ENCODE results near the gene BIRC7. TPM values are rescaled to one million over a fixed set of nuclear protein-coding genes. Genes with fewer than 3 reads are reported as not detected.
A peak's percentile ranks its signal among the peaks of the same experiment; 100 is the strongest.

BIRC7 gene
- total RNA-seq, 1 donor from 2014 or later, result not detected

DNA sequence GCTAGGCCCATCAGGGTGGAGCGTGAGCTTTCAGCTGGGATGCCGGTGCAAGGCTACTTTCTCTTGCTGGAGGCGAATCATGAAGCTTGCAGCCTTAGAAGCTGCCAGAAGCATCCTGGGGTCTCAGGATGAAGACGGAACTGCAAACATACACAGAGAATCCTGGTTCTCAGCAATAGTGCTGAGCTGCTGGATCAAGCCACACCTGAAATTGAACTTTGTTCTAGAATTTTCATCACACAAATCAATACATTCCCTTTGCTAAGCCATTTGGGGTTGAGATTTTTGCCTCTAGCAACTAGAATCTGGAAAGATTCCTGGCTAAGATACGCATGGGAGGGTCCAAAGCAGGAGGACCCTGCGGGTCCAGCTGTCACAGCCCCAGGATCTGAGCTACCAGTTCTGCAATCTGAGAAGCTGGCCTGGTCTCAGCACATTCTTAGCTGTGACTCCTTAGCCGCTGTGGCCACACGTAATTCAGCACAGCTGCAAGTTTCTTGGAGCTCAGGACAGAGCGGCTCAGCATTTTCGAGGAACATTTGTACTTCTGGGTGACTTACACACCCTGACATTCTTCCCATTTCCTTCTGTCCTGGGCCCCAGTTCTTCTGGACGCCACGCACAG, 30.3 kb downstream of the BIRC7 start:
- peak; percentile 66 for DNase-seq

DNA sequence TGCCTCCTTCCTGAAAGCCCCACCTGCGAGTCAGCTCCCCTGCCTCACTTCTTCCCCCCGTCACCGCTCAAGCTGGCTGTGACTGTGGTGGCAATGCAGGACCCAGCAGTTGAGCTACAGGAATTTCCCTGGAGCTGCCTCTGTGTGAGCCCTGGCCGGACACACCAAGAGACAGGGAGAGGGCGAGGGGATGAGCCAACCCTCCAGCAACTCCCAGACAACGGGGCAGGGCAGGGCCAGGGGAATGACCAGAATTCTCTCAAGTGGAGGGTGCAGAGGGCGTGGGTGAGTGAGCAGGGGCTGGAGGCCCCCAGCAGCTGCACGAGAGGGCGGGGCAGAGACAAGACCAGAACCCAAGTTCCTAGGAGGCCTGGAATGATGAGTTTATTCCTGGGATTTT, 32.0 kb downstream of the BIRC7 start:
- DNase-seq, result no peak

DNA sequence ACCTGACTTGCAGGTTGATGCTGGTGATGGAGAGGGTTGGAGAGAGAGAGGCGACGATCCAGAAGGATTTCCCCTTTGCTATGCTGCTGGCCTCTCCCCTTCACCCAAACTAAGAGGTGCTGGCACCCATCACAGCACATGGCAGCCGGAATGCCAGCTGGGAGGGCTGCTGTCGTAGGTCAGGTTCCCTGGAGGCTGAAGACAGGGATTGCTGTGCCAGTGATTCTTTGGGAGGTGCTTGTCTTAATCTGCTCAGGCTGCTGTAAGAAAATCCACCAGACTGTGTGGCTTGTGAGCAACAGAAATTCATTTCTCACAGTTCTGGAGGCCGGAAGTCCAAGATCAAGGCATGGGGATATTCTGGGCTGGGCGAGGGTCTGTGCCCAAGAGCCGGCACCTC, 32.6 kb downstream of the BIRC7 start:
- no peak for DNase-seq

DNA sequence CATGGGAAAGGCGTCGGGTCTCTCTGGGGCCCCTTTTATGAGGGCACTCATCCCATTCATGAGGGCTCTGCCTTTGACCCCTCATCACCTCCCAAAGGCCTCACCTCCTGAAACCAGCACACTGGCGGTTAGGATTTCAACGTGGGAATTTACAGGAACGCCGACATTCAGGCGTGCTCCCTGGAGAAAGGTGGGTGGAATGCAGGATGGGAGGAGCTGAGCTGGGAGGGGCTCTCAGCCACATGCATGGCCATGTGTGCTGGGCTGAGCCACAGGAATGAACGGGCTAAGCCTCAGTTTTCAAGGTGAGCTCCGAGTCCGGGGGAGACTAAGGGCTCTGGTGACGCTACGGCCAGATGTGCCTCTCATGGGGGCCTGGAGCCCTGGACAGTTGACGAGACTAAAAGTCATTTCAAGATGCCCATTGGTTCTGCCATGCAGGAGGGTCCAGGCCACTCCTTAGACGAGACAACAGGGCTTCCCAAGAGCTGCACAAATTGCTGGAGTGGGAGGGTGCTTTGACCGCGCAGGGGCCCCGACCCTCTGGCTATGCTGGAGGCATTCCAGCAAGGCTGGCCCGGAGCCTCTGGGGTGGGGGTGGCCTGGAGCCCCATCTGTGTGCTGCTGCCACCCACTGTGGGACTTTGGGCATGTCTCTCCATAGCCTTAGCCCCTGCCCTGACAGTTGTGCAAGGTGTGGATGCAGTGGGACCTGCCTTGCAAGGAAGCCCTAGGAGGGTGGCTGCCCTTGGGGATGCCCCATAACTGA, 33.1 kb downstream of the BIRC7 start:
- no peak for DNase-seq

DNA sequence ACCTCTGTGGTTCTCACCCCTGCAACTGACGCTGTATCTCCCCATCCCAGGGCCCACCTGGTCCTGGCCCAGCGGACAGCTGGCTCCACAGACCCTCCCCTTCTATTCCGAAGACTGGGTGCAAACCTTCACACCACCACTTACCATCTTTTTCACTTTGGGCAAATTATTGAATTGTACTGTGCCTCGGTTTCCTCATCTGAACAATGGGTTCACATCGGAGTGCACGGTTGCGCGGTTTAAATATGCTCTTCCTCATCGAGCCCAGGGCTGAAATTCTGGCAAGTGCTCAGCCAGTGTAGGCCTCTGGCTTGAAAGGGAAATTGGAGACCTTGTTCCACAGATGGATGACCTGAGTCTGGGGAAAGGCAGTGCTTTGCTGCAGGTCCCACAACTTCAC, 34.0 kb downstream of the BIRC7 start:
- no peak for DNase-seq

DNA sequence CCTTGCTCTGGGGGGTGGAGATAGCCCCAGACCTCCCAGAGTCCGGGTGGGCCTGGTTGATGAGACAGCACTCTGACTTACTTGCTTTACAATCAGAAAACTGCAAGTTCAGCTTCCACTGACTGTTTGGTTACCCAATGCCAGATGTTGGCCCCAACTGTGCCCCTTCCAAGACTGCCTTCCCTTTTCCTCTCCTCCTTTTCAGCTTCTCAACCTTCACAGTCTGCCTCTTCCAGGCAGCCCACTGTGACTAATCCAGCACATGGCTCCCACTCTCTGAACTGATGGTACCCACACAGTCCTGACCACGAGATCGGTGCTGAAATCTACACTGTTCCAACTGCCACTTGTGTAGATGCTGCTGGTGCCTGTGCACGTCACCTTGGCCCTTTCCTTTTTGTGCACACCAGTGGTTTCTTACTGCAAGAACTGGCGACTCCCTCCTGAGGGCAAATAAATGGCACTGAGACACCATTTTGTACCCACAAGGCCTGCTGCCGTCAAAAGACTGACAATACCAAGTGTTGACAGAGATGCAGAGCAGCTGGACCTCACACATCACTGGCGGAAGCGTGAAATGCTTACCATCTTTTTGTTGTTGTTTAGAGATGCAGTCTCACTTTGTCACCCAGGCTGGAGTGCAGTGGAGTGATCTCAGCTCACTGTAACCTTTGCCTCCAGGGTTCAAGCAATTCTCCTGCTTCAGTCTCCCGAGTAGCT, 35.1 kb downstream of the BIRC7 start:
- no peak for DNase-seq

DNA sequence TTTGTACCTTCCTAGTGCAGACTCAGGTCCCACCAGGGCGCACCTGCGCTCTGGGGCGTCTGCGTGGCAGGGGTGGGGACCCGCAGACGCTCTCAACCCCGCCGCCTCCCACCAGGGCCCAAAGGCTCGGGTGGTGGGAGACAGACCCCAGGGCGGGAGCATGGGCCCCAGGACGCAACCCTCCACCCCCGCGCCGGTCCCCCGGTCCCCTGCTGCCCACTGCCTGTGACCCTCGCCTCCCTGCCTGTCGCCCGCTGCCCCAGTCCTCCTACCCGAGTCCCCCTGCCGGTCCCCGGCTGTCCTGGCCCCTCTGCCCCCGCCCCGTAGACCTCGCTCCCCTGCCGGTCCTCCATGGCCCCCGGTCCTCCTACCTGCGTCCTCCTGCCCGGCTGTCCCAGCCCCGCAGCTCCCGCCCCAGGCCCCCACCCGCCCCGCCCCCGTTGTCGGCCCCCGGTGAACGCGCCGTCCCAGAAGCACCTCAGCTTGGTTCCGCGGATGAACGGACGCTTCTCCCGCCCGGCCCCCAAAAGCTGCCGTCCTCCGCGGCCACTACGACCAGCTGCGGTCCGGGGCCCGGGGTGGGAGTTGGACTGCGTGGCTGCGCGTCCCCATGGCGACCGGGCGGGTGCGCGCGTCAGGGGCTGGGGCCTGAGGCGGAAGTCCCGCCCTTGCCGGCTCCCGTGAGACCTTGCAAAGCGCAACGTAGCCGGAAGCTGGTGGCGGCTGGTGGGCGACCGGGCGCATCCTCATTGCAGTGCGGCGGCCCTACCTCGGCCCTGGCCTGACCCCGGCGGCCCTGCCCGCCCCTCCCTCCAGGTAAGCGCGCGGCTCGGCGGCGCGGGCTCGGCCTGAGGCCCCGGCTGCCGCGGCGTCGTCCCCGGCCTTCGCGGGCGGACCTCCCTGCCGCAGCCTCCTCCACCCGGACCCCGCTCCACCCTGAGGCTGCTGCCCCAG, 36.7 kb downstream of the BIRC7 start, which contains the start of gene ARFGAP1:
Gene ARFGAP1 (plus strand): TSS at position 709 of the 954 bp plus-strand sequence. CDS start 2,768 bp downstream, outside the sequence.
- DNase-seq, result peak; percentile 88

DNA sequence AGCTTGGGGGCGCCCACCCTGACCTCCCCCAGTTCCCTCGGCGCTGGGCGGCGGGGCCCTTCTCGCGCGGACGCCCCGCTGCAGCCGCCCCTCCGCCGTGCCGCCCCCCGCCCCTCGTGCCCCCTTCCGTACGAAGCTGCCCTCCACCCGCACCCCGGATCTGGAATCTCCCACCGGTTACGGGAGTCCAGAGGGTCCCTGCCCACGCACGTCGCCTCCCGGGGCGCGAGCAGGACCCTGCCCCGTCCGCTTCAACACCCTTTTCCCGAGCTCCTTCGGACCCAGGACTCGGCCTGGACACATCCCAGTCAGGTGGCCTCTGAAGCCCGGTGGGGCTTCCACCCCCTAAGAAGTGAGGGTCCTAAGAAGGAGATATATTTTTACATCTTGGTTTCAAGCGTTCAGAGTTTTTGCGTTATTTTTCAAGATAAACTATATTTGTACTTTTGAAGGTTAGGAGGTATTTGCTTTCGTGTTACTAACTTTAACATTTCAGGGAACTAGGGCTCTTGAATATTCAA, 37.4 kb downstream of the BIRC7 start:
- no peak for DNase-seq

DNA sequence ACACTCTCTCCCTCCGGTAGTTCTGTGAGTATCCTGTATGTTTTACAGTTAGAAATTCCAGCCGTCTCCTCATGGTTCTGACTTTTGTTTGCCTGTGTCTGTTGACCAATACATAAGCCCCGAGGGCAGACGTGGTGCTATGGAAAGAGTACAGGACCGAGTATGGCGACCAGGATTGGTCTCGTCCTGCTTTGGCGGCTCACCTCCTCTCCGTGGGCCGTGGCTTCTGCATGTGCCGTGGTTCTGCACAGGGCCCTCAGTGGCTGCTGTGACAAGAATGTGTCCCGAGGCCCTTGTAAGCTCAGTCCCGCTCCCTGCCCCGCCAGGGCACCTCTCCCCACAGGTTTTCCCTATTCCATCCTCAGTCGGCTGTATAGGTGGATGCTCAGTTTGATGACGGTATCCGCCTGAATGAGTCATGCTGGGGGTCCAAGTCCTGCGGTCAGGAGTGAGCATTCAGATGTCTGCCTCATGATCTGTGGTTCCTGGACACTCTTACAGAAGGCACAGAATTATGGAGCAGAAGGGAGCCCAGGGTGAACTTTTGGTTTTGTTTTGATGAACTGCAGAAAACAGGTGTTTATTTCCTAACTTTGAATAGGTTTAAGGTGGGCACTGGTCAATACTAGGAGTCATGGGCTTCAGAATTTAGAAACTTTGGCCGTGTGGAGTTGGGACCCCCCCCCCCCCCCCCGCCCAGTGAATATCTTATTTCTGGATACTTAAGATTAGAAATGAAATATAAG, 38.1 kb downstream of the BIRC7 start:
- DNase-seq, result no peak

DNA sequence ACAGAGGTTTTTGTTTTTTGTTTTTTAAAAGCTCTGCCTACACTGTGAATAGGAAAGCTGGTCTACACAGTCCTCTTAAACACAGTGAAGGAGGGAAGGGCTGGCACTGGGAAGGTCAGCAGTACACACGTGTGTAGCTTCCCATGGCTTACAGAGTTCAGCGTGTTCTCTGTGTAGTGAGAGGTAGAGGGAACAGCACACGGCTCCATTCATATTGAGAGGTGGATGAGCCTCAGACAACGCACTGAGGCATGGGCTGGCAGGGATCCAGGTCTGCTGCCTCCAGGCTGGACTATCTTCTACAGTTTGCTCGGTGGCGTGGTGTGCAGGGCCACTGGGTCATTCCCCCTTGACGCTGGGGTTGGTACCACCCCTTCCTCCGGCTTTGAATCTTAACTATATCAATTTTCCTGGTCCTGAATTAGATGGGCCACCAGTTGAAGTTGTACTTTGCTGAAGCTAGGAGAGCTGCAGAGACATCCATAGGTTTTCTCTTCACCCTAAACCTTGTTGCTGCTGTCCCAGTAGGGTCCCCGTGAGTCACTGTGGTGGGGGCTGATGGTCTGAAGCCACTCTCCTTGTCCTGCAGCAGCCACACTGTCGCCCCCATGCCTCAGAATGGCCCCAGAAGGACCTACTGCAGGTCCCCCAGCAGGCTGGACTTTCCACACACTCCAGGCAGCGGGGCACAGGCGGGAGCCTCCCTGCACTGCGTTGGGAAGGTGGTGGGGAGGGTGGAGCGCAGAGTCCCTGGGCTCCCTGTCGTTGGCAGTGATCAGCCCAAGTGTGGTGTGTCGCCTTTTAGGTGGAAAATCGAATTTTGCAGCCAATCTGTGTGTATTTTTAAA, 38.9 kb downstream of the BIRC7 start:
- no peak for DNase-seq

DNA sequence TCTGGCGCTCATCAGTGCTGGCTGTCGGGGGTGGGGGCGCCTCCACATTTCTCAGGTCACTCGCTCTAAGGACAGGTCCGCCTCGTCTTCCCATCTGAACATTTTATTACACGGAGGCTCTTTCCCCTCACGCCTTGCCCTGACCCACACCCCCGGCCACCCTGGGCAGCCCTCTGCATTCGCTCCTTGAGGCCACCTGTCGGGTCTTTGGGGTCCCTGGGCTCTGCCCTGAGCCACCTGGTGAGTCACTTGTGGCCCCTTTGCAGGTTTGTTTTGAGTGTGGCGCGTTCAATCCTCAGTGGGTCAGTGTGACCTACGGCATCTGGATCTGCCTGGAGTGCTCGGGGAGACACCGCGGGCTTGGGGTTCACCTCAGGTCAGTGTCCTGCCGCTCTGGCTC, 40.1 kb downstream of the BIRC7 start:
- DNase-seq, result no peak

DNA sequence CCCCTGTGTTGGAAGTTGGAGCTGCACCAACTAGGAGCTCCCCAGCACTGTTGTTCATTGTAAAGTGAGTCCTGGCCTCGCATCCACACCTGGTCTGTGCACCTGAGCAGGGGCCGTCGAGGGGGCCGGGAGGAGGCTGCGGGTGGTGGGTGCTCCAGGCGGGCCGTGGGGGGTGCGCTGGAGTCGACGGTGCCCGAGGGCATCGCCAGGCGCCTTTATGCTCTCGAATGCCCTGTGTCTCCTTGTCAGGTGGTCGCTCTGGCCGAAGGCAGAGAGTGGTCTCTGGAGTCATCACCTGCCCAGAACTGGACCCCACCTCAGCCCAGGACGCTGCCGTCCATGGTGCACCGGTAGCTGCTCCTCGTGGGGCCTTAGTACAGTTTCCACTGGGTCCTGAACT, 41.3 kb downstream of the BIRC7 start:
- no peak for DNase-seq

DNA sequence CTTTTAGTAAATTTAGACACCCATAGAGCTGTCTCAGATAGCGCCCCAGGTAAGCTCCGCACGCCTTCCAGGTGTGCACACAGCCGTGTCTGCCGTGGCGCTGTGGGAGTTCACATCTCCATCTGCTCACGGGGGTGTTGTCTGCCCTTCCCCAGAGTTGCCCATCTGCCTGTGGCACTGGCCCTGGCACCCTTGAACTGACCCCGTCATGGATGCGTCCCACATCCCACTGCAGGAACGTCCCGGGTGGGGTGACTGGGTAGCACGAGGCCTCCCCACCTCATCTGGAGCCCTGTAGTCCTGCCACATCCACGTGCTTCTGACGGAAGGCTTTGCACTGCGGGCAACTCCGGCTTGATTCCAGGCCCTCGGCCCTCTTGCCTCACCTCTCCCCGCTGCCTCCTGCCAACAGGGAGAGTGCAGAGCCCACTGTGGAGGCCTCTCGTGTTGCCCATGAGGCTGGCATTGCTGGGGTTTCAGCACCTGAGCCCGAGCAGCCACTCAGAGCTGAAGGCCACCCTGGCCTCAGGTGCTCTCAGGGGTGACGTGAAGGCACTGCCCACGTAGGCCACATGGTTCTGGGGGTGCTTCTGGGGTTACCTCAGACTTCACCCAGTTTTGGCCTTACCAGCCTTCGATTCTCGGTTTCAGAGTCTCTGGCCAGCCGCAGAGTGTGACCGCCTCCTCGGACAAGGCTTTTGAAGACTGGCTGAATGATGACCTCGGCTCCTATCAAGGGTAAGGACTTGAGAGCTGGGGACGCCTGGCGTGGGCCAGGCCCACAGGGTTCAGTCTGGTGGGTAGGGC, 42.0 kb downstream of the BIRC7 start:
- no peak for DNase-seq

DNA sequence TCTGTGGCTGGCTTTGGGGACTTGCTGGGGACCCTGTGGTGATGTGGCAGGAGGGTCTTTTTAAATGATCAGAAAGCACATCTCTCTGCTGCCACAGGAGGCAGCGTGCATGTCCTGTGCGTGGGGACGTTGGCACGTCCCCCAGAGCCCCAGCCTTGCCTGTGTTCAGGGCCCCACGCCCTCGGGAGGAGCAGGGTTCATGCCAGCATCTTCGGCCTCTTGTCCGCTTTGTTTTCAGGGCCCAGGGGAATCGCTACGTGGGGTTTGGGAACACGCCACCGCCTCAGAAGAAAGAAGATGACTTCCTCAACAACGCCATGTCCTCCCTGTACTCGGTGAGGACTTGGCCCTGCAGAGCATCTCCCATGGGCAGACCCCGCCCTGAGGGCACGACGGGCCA, 43.0 kb downstream of the BIRC7 start:
- no peak for DNase-seq

DNA sequence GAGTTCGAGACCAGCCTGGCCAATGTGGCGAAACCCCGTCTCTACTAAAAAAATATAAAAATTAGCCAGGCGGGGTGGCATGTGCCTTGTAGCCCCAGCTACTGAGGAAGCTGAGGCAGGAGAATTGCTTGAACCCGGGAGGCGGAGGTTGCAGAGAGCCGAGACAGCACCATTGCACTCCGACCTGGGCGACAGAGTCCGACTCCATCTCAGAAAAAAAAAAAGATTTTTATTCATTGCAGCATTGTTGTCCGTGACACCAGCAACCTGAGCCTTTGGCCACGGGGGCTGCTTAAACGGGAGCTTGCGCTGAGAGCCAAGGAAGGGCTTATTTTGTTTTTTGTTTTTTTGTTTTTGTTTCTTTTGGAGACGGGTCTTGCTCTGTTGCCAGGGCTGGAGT, 44.2 kb downstream of the BIRC7 start:
- no peak for DNase-seq

DNA sequence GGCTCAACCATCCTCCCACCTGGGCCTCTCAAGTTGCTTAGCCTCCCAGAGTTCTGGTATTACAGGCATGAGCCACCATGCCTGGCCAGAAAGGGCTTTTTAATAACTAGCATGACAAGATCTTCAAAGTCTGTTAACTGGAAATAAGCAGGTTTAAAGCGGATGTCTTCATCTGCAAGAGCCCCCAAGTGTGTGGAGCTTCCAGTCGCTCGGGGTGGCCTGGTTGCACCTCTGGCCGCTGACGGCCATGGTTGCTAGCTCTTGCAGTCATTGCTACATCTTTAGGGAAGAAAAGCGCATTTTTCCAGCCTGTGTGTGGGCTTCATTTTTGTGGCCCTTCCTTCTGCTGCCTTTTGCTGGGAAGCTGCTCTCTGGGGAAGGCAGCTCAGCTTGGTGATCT, 44.7 kb downstream of the BIRC7 start:
- DNase-seq, result no peak

DNA sequence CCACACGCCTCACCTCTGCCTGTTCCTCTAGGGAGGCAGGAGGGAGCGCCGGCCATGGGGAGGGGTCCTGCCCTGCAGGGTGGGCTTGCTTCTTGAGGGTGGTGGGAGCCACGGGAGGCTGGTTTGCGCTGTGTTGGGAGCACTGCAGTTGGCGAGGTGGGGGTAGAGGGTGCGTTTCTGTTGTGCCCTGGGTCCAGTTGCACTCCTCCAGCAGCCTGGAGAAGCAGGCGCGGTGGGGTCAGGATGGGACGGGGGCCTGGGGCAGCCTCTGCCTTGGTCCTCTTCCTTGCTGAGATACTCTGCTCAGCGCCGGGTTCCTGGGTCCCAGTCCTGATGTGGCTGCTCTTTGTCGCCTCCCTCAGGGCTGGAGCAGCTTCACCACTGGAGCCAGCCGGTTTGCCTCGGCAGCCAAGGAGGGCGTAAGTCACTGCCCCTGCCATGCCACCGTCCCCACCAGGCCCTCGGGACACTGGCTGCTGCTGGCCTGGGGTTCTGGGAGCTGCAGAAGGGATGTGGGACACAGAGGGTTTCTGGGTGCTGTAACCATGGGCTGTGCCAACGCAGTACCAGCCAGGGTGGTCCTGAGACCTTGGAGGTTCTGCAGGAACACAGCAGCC, 45.3 kb downstream of the BIRC7 start:
- no peak for DNase-seq

DNA sequence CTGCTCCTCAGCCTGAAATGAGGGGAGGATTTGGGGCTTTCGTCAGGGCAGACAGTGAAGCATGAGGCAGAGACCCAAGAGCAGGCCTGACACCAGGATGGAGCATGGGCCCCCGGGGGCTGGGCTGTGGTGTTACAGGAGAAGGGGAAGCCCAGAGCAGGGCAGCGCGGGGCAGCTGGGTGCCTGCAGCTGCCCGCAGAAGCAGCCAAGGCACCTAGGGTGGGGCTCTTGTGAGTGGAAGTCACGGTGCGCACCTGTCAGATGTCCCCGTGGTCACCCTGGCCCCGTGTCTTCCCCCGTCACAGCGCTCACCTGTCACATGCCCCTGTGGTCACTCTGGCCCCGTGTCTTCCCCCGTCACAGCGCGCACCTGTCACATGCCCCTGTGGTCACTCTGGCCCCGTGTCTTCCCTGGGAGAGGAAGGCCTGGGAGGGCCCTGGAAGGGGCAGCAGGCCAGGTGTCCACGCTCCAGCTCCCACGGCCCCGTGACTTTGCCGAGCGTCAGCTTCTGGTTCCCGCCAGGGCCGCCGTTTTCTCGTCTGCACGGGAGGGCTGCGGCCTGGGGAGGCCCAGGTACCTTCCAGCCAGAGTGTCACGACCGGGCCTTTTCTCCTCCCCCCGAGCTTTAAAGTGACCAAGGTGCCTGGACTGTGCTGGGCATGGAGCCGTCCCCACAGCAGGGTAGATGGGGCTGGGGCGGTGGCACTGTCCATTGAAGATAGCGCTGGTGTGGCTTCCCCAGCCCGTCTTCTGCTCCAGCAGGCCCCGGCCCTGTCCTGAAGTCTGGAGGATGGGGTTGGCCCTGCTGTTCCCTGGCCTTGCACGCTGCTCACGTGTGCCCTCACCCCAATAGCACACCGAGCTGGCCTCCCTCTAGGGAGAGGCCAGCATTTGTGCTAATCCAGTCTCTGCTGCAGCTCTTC, 46.3 kb downstream of the BIRC7 start:
- DNase-seq, result no peak

Measured in skin of body (tissue), 2 donors.